ENCODE results near the gene CANX.

DNA sequence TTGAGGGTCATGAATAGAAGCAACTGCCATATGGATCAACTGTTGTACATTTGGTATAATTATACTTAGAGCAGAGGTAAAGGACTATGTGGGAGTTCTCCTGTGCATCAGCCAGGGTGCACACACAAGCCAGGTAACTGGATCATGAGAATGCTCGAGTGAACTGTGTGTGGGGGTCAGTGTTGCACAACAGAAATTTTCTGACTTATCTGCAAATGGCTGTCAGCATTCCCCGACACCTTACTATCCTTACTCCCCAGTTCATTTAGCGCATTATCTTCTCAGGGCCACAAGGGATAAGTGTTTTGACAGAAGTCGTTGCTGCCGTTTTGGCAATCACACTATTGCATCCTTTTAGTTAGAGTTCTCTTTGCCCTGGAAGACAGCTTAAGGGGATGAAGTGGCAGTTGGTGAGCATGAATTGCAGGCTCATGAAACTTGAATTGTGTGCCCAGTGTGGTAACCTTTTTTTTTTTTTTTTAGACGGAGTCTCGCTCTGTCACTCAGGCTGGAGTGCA is 1.7 kb downstream of the CANX start:
- TF ChIP-seq, protein P1, sequence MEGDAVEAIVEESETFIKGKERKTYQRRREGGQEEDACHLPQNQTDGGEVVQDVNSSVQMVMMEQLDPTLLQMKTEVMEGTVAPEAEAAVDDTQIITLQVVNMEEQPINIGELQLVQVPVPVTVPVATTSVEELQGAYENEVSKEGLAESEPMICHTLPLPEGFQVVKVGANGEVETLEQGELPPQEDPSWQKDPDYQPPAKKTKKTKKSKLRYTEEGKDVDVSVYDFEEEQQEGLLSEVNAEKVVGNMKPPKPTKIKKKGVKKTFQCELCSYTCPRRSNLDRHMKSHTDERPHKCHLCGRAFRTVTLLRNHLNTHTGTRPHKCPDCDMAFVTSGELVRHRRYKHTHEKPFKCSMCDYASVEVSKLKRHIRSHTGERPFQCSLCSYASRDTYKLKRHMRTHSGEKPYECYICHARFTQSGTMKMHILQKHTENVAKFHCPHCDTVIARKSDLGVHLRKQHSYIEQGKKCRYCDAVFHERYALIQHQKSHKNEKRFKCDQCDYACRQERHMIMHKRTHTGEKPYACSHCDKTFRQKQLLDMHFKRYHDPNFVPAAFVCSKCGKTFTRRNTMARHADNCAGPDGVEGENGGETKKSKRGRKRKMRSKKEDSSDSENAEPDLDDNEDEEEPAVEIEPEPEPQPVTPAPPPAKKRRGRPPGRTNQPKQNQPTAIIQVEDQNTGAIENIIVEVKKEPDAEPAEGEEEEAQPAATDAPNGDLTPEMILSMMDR (conservative IDR thresholded peaks at IDR 0.05) = no peak
- no peak for TF ChIP-seq ZFX (IDR thresholded peaks at IDR 0.05)
